Muscle of arm (tissue), 14 donors: ENCODE measurements around the gene SLC25A13. TPM values are rescaled to one million over a fixed set of nuclear protein-coding genes. Genes with fewer than 3 reads are reported as not detected.
"Not testable (repeated sequence)": the region's sequence is repeated elsewhere in the genome, so short reads cannot be mapped to it uniquely, and the experiment has no call there.

ENCODE experiments used
- DNase-seq: peaks from one replicate; pipeline ENCODE4 v3.0.0-alpha.2; 2013
- long read RNA-seq, 11 donors: transcript quantifications; one replicate each; lab custom pipeline, GENCODE V29; 2026
- polyA plus RNA-seq, 12 donors: library from polyadenylated mRNA; unstranded; fragments of 120-200 nt; gene quantifications; one replicate each; pipeline ENCODE4 v1.2.1, GENCODE V29; 2013; ENCODE audit not compliant: insufficient read length in 12 of 12

Gene SLC25A13
- 10 to 100 TPM in 11 of 12 donors, not detected in 1; 10.7 to 37.8 (median 13.5) TPM for polyA plus RNA-seq
- long read RNA-seq, donor 1, partial matches to known transcripts: 0 of 6 reads
- long read RNA-seq, donor 1, other reads (novel, unspliced or antisense): 0 of 6 reads
- long read RNA-seq, donor 2, partial matches to known transcripts: 0 of 4 reads
- long read RNA-seq, donor 2, other reads (novel, unspliced or antisense): 0 of 4 reads
- long read RNA-seq, donor 3, partial matches to known transcripts: 0 of 1 reads
- long read RNA-seq, donor 3, other reads (novel, unspliced or antisense): 0 of 1 reads
- long read RNA-seq, donor 4: 0 reads
- long read RNA-seq, donor 5, partial matches to known transcripts: 0 of 2 reads
- long read RNA-seq, donor 5, other reads (novel, unspliced or antisense): 0 of 2 reads
- long read RNA-seq, donor 6, partial matches to known transcripts: 0 of 2 reads
- long read RNA-seq, donor 6, other reads (novel, unspliced or antisense): 0 of 2 reads
- long read RNA-seq, donor 7, partial matches to known transcripts: 0 of 2 reads
- long read RNA-seq, donor 7, other reads (novel, unspliced or antisense): 0 of 2 reads
- long read RNA-seq, donor 8, partial matches to known transcripts: 0 of 3 reads
- long read RNA-seq, donor 8, other reads (novel, unspliced or antisense): 0 of 3 reads
- long read RNA-seq, donor 9, partial matches to known transcripts: 0 of 3 reads
- long read RNA-seq, donor 9, other reads (novel, unspliced or antisense): 0 of 3 reads
- long read RNA-seq, donor 10: 0 reads
- long read RNA-seq, donor 11: 0 reads

GRCh38 chr7:96321658-96322372 is at the start of gene SLC25A13:
SLC25A13 (minus strand) TSS chr7:96322098; CDS start chr7:96321956, 142 bp downstream.
- peak; percentile 76 for DNase-seq

- not testable (repeated sequence) for DNase-seq
These were observed 44.0 kb upstream of the SLC25A13 start for GRCh38 chr7:96365916-96366315.

DNA sequence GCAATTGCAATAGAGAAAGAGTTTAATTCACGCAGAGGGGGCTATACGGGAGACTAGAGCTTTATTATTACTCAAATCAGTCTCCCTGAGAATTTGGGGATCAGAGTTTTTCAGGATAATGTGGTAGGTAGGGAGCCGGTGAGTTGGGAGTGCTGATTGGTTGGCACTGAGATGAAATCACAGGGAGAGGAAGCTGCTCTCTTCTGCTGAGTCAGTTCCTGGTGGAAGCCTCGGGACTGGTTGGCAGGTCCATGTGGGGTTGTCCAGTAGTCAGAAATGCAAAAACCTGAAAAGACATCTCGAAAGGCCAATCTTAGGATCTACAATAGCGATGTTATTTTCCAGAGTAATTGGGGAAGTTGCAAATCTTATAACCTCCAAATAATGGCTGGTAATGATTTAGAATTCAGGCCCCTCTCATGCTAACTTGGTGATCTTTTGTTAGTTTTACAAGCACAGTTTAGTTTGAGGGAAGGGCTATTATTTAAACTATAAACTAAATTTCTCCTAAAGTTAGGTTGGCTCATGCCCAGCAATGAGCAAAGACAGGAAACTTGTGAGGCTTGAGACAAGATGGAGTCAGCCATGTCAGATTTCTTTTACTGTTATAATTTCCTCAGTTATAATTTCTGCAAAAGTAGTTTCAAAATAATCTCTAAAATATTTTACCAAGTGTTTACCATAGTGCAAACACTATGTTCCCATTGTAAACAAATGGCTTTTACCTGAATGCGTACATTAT is 39.4 kb upstream of the SLC25A13 start:
- DNase-seq: no peak

GRCh38 chr7:96359876-96360275 is 38.0 kb upstream of the SLC25A13 start:
- no peak for DNase-seq

DNA sequence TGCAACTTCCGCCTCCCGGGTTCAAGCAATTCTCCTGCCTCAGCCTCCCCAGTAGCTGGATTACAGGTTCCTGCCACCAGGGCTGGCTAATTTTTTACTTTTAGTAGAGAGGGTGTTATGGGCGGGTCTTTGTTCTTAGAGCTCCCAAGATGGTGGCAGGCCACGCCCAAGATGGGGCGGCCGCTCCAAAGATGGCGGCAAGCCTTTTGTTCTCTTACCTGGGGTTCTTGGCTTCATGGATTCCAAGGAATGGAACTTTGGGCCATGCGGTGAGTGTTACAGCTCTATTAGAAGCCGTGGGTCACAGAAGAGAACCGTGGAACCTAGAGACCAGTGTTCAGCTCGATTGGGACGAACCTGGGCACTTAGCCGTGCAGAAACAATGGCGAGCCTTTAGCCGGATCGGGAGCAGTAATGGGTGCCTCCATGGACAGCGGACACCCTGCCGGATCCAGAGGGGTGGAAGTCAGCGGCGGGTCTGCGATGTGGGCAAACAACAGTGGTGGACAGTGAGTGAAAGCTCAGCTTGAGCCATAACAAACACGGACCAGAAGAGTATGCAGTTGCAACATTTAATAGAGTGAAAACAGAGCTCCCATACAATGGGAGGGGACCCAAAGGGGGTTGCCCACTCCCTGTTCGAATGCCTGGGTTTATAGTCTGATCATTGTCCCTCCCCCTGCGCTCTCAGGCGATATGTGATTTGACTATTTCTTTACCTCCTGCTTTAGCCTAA is 36.5 kb upstream of the SLC25A13 start:
- not testable (repeated sequence) for DNase-seq

- DNase-seq: no peak
These were observed 34.1 kb upstream of the SLC25A13 start for GRCh38 chr7:96355990-96356506.

DNA sequence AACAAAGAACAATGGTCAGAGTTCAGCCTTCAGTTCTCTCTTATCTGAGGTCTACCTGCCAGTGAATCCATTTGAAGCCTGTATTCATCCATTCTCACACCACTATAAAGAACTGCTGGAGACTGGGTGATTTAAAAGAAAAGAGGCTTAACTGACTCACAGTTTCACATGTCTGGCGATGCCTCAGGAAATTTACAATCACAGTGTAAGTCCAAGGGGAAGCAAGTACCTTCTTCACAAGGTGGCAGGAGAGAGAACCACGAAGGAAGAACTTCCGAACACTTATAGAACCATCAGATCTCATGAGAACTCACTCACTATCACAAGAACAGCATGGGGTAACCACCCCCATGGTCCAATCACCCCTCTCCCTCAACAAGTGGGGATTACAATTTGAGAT is 33.0 kb upstream of the SLC25A13 start:
- DNase-seq: no peak

DNA sequence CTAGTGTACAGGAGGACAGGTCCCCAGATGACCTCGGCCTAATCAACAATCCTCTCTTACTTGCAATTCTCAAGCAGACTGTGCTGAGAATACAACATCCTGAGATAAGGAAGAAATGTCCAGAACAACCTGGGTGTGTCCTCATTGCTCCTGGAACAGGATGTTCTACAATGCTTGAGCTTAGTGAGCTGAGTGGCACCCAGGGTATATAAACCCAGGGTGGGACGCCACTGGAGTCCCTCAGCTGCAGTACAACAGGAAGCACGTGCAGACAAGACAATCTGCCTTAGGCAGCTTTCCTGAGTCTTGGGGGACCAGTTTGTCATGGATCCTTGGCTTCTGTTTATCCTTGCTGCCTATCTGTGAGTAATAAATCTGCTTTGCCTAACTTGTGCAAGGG is 27.7 kb upstream of the SLC25A13 start:
- DNase-seq: no peak

- DNase-seq: no peak
These were observed 25.6 kb upstream of the SLC25A13 start for GRCh38 chr7:96347471-96347870.

DNA sequence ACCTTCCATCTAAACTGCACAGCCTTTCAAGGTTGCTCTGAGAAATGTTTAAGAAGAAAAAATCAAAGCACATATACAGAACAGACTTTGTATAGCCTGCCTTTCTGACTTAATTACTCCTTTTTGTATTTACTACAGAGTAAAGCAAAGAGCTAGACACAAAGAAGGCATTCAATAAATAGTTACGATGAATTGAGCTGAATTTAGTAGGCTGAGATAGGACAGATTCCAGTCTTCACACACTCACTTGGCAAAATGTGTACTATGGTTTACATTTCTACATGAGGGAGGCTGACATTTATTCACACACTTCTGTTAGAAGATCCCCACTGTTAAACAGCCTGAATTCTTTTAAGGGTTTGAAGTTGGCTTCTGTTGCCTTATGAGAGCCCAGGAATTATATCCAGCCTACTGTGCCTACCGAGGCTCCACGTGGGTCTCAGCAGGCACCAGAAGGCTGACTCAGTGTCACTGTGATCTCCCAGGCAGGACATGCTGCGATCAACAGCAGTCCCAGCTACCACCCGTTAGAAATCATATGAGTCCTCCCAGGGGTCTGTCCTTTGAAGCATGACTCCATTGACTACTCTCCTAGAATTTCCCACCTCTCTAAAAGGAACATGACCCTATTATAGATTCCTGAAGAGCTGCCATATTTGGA is 24.5 kb upstream of the SLC25A13 start:
- no peak for DNase-seq

- no peak for DNase-seq
These were observed 22.3 kb upstream of the SLC25A13 start for GRCh38 chr7:96344236-96344635.

GRCh38 chr7:96342049-96342448 is 20.2 kb upstream of the SLC25A13 start:
- DNase-seq: no peak

DNA sequence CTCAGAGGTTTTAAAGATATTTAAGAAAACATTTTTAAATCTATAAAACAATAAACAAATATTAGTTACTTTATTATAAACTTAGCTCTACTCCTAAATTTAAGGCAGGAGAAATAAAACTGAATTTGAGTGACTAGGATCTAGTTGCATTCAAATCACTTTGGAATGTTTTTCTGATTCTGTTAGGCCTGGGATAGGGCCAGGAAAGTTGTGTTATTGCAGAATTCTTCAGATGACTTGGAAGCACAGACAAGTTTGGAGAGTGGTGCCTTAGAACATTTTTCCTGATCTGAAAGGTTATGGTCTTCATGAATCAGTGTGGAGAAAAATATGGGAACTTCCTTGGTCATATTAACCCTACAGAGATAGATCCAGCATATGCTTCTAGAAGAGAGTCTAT is 15.6 kb upstream of the SLC25A13 start:
- DNase-seq: peak; percentile 43

DNA sequence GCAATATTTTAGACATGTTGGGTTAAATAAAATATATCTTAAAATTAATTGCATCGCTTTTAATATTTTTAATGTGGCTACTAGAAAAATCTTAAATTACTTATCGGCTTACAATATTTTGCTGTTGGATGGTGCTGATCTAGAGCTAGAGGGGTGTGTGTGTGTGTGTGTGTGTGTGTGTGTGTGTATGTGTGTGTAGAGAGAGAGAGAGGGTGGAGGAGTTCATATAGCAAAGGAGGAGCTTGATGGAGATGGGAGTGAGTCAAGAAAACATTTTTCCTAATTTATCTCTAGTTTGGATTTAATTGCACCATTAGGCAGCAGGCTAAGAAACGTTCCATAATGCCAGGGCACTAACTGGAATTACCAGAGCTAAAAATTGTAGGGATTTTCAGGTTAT is 10.4 kb upstream of the SLC25A13 start:
- DNase-seq: no peak

GRCh38 chr7:96331775-96332174 is 9.9 kb upstream of the SLC25A13 start:
- DNase-seq: no peak

DNA sequence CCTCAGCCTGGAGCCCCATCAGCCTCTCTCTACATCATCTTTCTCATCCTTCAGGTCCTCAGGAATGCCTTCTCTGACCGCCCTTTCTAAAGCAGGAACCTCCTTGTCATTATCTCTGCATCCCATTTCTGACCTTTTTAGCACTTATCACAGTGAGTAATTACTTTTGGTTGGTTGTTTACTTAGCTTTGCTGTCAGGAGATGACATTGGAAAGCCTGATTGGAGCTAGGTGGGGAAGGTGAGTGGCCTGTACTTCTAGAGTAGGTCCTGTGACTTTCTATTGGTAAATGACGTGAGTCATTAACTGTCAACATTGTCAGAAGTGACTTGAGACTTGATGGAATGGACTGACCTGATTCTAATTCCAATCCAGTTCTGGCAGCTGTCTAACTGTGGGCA is 9.3 kb upstream of the SLC25A13 start:
- no peak for DNase-seq

GRCh38 chr7:96330193-96330592 is 8.3 kb upstream of the SLC25A13 start:
- DNase-seq: no peak

- no peak for DNase-seq
These were observed 7.3 kb upstream of the SLC25A13 start for GRCh38 chr7:96329241-96329640.

- no peak for DNase-seq
These were observed 6.1 kb upstream of the SLC25A13 start for GRCh38 chr7:96328016-96328415.

DNA sequence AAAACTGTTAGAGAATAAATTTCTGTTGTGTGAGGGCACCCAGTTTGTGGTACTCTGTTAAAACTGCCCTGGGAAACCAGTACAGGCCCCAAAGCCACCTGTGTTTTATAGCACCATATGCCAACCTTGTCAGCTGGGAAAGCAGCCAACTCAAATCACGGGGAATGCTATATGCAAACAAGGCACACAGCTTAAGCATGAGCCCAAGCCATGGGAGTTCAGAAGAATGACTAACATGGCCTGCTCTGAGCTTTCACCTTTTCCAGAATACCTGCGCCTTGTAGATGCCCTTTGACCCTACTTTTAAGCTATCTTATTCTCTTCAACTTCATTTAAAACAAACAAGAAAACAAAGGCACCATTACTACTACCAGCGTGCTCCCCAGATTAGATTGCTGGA is 5.5 kb upstream of the SLC25A13 start:
- DNase-seq: no peak
